WI38 (cell line): ENCODE results near the gene MEN1.

Experiments used
- H3K4me3 ChIP-seq: 2 replicates; pipeline ENCODE4 v1.5.1; 2011; ENCODE audit warnings: low read depth, mild to moderate bottlenecking, control low read depth, low read length
- CTCF ChIP-seq: IDR thresholded peaks from 2 replicates; pipeline ENCODE4 v1.5.1; 2012; ENCODE audit warnings: low read depth, mild to moderate bottlenecking, control low read depth, low read length

The MEN1 gene

GRCh38 chr11:64854534-64855502 lies 44.5 kb upstream of the MEN1 start:
- no peak overlapping the region for H3K4me3 ChIP-seq
- no peak for TF ChIP-seq CTCF

GRCh38 chr11:64854157-64854533 lies 43.8 kb upstream of the MEN1 start:
- no peak for TF ChIP-seq CTCF
- H3K4me3 ChIP-seq: no peak overlapping the region

- H3K4me3 ChIP-seq: no peak overlapping the region
- TF ChIP-seq CTCF: no peak
These were observed 43.4 kb upstream of the MEN1 start for GRCh38 chr11:64853709-64854108.

GRCh38 chr11:64852804-64853509 lies 42.6 kb upstream of the MEN1 start:
- TF ChIP-seq CTCF: no peak
- no peak overlapping the region for H3K4me3 ChIP-seq

- H3K4me3 ChIP-seq: no peak overlapping the region
- no peak for TF ChIP-seq CTCF
These were observed 41.5 kb upstream of the MEN1 start for GRCh38 chr11:64851831-64852351.

GRCh38 chr11:64850979-64851567 lies 40.7 kb upstream of the MEN1 start:
- no peak for TF ChIP-seq CTCF
- no peak overlapping the region for H3K4me3 ChIP-seq
